ENCODE data around the gene RREB1.
"Not testable (repeated sequence)": the region's sequence is repeated elsewhere in the genome, so short reads cannot be mapped to it uniquely, and the experiment has no call there.

The RREB1 gene

DNA sequence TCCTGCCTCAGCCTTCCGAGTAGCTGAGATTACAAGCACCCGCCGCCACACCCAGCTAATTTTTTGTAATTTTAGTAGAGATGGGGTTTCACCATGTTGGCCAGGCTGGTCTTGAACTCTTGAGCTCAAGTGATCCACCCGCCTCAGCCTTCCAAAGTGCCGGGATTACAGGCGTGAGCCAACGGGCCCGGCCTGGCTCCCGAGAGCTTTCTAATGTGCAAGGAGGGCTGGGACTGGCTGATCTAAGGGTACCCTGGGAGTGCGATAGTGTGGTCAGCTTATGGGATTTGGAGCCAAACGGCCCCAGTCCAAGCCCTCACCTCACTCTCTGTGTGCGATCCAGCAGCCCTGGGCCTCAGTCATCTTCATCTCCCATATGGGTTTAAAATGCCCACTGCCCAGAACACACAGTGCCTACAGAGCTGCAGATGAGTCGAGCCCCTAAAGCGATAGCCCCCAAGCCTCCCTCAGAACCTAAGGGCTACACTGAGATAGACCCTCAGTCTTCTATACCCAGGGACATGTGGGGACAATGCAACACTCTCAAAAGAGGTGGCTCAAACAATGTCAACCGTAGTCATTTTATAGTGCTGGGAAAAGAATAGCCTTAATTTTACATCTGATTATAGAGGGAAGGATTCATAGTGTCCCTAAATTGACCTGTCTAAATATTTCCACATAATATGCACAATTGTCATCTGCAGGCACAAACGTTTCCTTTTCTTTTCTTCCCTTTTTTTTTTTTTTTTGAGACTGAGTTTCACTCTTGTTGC is 155.2 kb downstream of the RREB1 start:
- peaks cover 4 to 30% (median 13%) of the 10 kb centered on the region in 4 experiments for H3K4me1 ChIP-seq (ENCODE audit: control extremely low read depth in 1 of 4, control insufficient read depth in 4 of 4, insufficient read depth in 4 of 4, low read length in 3 of 4)
- no peak overlapping the region for H3K27ac ChIP-seq (ENCODE audit: insufficient read depth in 1 of 2, low read depth in 1 of 2, low read length in 2 of 2, poor library complexity in 1 of 2, severe bottlenecking in 2 of 2)
- no peak overlapping the region for H3K4me3 ChIP-seq (ENCODE audit: control insufficient read depth in 1 of 7, extremely low read depth in 1 of 7, insufficient read depth in 4 of 7, low read depth in 2 of 7, low read length in 6 of 7)
- ChIA-PET CTCF (interaction anchor here (0.8 to 2.5 kb wide), 3 partner anchors 12 to 19 kb away, joined by 3 to 12 read pairs (median 4); no protein-coding TSS in a partner anchor), POLR2A (no interaction called here)
- no peak for DNase-seq
- H3K36me3 ChIP-seq (ENCODE audit: control insufficient read depth in 4 of 4, insufficient read depth in 4 of 4, low read length in 3 of 4), result no peaks in the 10 kb centered on the region
- no peaks in the 10 kb centered on the region for H3K27me3 ChIP-seq (replicated peaks in 2 of 5; ENCODE audit: control insufficient read depth in 4 of 5, insufficient read depth in 5 of 5, low read length in 4 of 5)
- 90% methylated on average over 13 of the region's 16 CpGs for WGBS (ENCODE audit: insufficient coverage)
- peaks cover 0 to 4% (median 0%) of the 10 kb centered on the region in 5 experiments for H3K9me3 ChIP-seq (ENCODE audit: control extremely low read depth in 1 of 5, control insufficient read depth in 4 of 5, insufficient read depth in 2 of 5, low read depth in 1 of 5, low read length in 4 of 5)

DNA sequence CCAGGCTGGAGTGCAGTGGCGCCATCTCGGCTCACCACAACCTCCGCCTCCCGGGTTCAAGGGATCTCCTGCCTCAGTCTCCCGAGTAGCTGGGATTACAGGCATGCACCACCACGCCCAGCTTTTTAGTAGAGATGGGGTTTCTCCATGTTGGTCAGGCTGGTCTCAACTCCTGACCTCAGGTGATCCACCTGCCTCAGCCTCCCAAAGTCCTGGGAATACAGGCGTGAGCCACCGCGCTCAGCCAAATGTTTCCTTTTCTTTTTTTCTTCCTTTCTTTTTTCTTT is 155.7 kb downstream of the RREB1 start:
- CTCF ChIA-PET, result interaction anchor here (2.5 kb wide), 1 partner anchor 11 kb away, joined by 12 read pairs; no protein-coding TSS in a partner anchor
- 81% methylated on average over 3 of the region's 9 CpGs for WGBS (ENCODE audit: insufficient coverage)

DNA sequence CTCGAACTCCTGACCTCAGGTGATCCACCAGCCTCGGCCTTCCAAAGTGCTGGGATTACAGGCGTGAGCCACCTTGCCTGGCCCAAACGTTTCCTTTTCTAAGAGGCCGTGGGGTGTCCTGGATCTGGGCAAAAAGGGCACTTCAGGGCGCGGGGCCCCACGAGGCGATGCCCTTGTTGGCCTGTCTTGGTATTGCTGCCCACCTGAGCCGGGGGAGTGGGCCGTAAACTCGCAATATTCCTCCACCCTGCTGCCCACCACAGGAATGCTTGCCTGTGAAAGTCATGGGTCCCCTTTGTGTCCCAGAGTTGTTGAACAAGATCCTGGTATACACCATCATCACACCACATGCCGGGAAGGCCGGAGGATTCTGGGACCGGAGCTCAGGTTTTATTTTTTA is 156.3 kb downstream of the RREB1 start:
- Histone ChIP-seq H3K27ac (ENCODE audit: insufficient read depth in 1 of 2, low read depth in 1 of 2, low read length in 2 of 2, poor library complexity in 1 of 2, severe bottlenecking in 2 of 2) (no peak overlapping the region), H3K36me3 (ENCODE audit: control insufficient read depth in 4 of 4, insufficient read depth in 4 of 4, low read length in 3 of 4) (no peaks in the 10 kb centered on the region), H3K27me3 (replicated peaks in 2 of 5; ENCODE audit: control insufficient read depth in 4 of 5, insufficient read depth in 5 of 5, low read length in 4 of 5) (no peaks in the 10 kb centered on the region), H3K4me3 (ENCODE audit: control insufficient read depth in 1 of 7, extremely low read depth in 1 of 7, insufficient read depth in 4 of 7, low read depth in 2 of 7, low read length in 6 of 7) (no peak overlapping the region), H3K4me1 (ENCODE audit: control extremely low read depth in 1 of 4, control insufficient read depth in 4 of 4, insufficient read depth in 4 of 4, low read length in 3 of 4) (peaks cover 4 to 30% (median 13%) of the 10 kb centered on the region in 4 experiments), H3K9me3 (ENCODE audit: control extremely low read depth in 1 of 5, control insufficient read depth in 4 of 5, insufficient read depth in 2 of 5, low read depth in 1 of 5, low read length in 4 of 5) (peaks cover 0 to 4% (median 0%) of the 10 kb centered on the region in 5 experiments)
- CTCF ChIA-PET, result interaction anchor here (1.0 to 1.6 kb wide), 7 partner anchors 10 to 36 kb away, joined by 3 to 6 read pairs (median 4); no protein-coding TSS in a partner anchor
- 95% methylated on average over 10 of the region's 15 CpGs for WGBS (ENCODE audit: insufficient coverage)
- POLR2A ChIA-PET, result interaction anchor here (0.6 kb wide), 1 partner anchor 424 kb away, joined by 3 read pairs; no protein-coding TSS in a partner anchor
- no peak for DNase-seq

More for the DNA sequence above, 155.7 kb downstream of the RREB1 start:
- H3K36me3 ChIP-seq (ENCODE audit: control insufficient read depth in 4 of 4, insufficient read depth in 4 of 4, low read length in 3 of 4); H3K9me3 ChIP-seq (ENCODE audit: control extremely low read depth in 1 of 5, control insufficient read depth in 4 of 5, insufficient read depth in 2 of 5, low read depth in 1 of 5, low read length in 4 of 5); DNase-seq; H3K27me3 ChIP-seq (replicated peaks in 2 of 5; ENCODE audit: control insufficient read depth in 4 of 5, insufficient read depth in 5 of 5, low read length in 4 of 5); H3K4me3 ChIP-seq (ENCODE audit: control insufficient read depth in 1 of 7, extremely low read depth in 1 of 7, insufficient read depth in 4 of 7, low read depth in 2 of 7, low read length in 6 of 7); H3K27ac ChIP-seq (ENCODE audit: insufficient read depth in 1 of 2, low read depth in 1 of 2, low read length in 2 of 2, poor library complexity in 1 of 2, severe bottlenecking in 2 of 2); POLR2A ChIA-PET: not testable (repeated sequence)
- peaks cover 4 to 30% (median 13%) of the 10 kb centered on the region in 4 experiments for H3K4me1 ChIP-seq (ENCODE audit: control extremely low read depth in 1 of 4, control insufficient read depth in 4 of 4, insufficient read depth in 4 of 4, low read length in 3 of 4)

DNA sequence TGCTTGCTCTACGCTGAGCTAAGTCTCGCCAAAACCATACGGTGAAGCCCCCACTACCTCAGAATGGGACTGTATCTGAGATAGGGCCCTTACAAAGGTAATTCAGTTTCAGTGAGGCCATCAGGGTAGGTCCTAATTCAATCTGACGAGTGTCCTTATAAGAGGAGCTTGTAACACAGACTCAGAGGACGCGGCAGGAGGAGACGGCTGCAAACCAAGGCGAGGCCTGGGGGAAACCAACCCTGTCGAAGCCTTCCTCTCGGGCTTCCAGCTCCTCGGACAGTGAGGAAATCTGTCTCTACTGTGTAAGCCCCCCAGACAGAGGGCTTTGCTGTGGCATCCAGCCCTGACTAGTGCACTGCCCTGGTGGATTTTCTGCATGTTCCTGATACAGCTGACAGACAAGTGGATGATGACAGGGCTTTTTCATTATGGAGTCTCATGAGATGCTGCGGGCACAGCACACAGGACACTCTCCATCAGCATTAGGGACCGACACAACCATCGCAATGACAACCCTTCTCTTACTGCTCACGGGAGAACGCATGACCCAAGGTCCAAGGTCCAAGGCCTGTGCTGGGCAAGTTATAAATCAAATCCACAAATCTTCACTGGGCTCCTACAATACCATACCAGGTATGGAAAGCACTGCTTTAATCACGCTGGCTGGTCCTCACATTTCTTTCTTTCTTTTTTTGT is 157.1 kb downstream of the RREB1 start:
- POLR2A ChIA-PET, result no interaction called here
- H3K9me3 ChIP-seq (ENCODE audit: control extremely low read depth in 1 of 5, control insufficient read depth in 4 of 5, insufficient read depth in 2 of 5, low read depth in 1 of 5, low read length in 4 of 5), result peaks cover 0 to 4% (median 0%) of the 10 kb centered on the region in 5 experiments
- no peaks in the 10 kb centered on the region for H3K27me3 ChIP-seq (replicated peaks in 2 of 5; ENCODE audit: control insufficient read depth in 4 of 5, insufficient read depth in 5 of 5, low read length in 4 of 5)
- no peak overlapping the region for H3K4me3 ChIP-seq (ENCODE audit: control insufficient read depth in 1 of 7, extremely low read depth in 1 of 7, insufficient read depth in 4 of 7, low read depth in 2 of 7, low read length in 6 of 7)
- no peak for DNase-seq
- H3K27ac ChIP-seq (ENCODE audit: insufficient read depth in 1 of 2, low read depth in 1 of 2, low read length in 2 of 2, poor library complexity in 1 of 2, severe bottlenecking in 2 of 2), result no peak overlapping the region
- H3K36me3 ChIP-seq (ENCODE audit: control insufficient read depth in 4 of 4, insufficient read depth in 4 of 4, low read length in 3 of 4), result no peaks in the 10 kb centered on the region
- H3K4me1 ChIP-seq (ENCODE audit: control extremely low read depth in 1 of 4, control insufficient read depth in 4 of 4, insufficient read depth in 4 of 4, low read length in 3 of 4), result peaks cover 4 to 30% (median 13%) of the 10 kb centered on the region in 4 experiments
- CTCF ChIA-PET, result interaction anchor here (1.0 to 1.7 kb wide), 8 partner anchors 10 to 35 kb away, joined by 3 to 6 read pairs (median 4); no protein-coding TSS in a partner anchor
- 94% methylated on average over 16 of the region's 17 CpGs for WGBS (ENCODE audit: insufficient coverage)

DNA sequence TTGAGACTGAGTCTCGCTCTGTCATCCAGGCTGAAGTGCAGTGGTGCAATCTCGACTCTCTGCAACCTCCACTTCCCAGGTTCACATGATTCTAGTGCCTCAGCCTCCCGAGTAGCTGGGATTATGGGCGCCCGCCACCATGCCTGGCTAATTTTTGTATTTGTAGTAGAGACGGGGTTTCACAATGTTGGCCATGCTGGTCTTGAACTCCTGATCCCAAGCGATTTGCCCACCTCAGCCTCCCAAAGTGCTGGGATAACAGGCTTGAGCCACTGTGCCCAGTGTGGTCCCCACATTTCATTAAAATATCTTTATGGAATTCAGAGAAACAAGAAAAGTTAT is 157.6 kb downstream of the RREB1 start:
- H3K27me3 ChIP-seq (replicated peaks in 2 of 5; ENCODE audit: control insufficient read depth in 4 of 5, insufficient read depth in 5 of 5, low read length in 4 of 5); DNase-seq; H3K27ac ChIP-seq (ENCODE audit: insufficient read depth in 1 of 2, low read depth in 1 of 2, low read length in 2 of 2, poor library complexity in 1 of 2, severe bottlenecking in 2 of 2); H3K9me3 ChIP-seq (ENCODE audit: control extremely low read depth in 1 of 5, control insufficient read depth in 4 of 5, insufficient read depth in 2 of 5, low read depth in 1 of 5, low read length in 4 of 5); H3K4me3 ChIP-seq (ENCODE audit: control insufficient read depth in 1 of 7, extremely low read depth in 1 of 7, insufficient read depth in 4 of 7, low read depth in 2 of 7, low read length in 6 of 7); POLR2A ChIA-PET; H3K36me3 ChIP-seq (ENCODE audit: control insufficient read depth in 4 of 4, insufficient read depth in 4 of 4, low read length in 3 of 4): not testable (repeated sequence)
- H3K4me1 ChIP-seq (ENCODE audit: control extremely low read depth in 1 of 4, control insufficient read depth in 4 of 4, insufficient read depth in 4 of 4, low read length in 3 of 4), result peaks cover 4 to 28% (median 12%) of the 10 kb centered on the region in 4 experiments
- 100% methylated on average over 3 of the region's 7 CpGs for WGBS (ENCODE audit: insufficient coverage)
- CTCF ChIA-PET, result interaction anchor here (0.9 to 1.9 kb wide), 6 partner anchors 10 to 22 kb away, joined by 3 to 10 read pairs (median 4); no protein-coding TSS in a partner anchor

DNA sequence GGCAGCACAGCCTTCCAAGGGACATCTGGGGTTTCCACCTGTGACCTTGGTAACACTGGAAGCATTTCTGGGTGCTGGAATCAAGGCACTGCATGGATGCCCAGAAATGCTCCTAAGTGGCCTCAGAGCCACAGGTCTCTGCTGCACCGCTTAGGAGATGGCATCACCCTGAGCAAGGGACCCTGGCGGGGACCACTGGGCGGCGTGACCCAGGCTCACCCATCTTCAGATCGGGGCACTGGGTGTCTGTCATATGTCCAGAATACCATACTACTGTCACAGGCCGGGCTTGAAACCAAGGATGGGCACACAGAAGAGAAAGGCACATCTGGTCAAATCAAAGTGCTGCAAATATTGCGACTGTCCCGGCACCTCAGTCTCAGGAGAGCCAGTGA is 159.3 kb downstream of the RREB1 start:
- Histone ChIP-seq H3K27me3 (replicated peaks in 2 of 5; ENCODE audit: control insufficient read depth in 4 of 5, insufficient read depth in 5 of 5, low read length in 4 of 5) (no peaks in the 10 kb centered on the region), H3K4me1 (ENCODE audit: control extremely low read depth in 1 of 4, control insufficient read depth in 4 of 4, insufficient read depth in 4 of 4, low read length in 3 of 4) (peaks cover 0 to 17% (median 4%) of the 10 kb centered on the region in 4 experiments), H3K4me3 (ENCODE audit: control insufficient read depth in 1 of 7, extremely low read depth in 1 of 7, insufficient read depth in 4 of 7, low read depth in 2 of 7, low read length in 6 of 7) (no peak overlapping the region), H3K36me3 (ENCODE audit: control insufficient read depth in 4 of 4, insufficient read depth in 4 of 4, low read length in 3 of 4) (no peaks in the 10 kb centered on the region), H3K27ac (ENCODE audit: insufficient read depth in 1 of 2, low read depth in 1 of 2, low read length in 2 of 2, poor library complexity in 1 of 2, severe bottlenecking in 2 of 2) (no peak overlapping the region), H3K9me3 (ENCODE audit: control extremely low read depth in 1 of 5, control insufficient read depth in 4 of 5, insufficient read depth in 2 of 5, low read depth in 1 of 5, low read length in 4 of 5) (peaks cover 0 to 4% (median 0%) of the 10 kb centered on the region in 5 experiments)
- 97% methylated on average over 8 of the region's 8 CpGs for WGBS (ENCODE audit: insufficient coverage)
- POLR2A ChIA-PET, result no interaction called here
- no peak for DNase-seq
- CTCF ChIA-PET, result interaction anchor here (1.9 kb wide), 1 partner anchor 8 kb away, joined by 10 read pairs; no protein-coding TSS in a partner anchor

All from common myeloid progenitor, CD34-positive (primary cell).